GM23338 (cell line): ENCODE results near the gene EVC. TPM values are rescaled to one million over a fixed set of nuclear protein-coding genes. Genes with fewer than 3 reads are reported as not detected.

Source experiments
- ATAC-seq: fragments of 200-7000 bp; cut with Tn5 transposase; 3 replicates; pipeline ENCODE4 v1.9.1; 2020
- DNase-seq: peaks from one replicate; pipeline ENCODE4 v3.0.0-alpha.2; 2015; ENCODE audit warnings: low spot score
- H2AFZ ChIP-seq: fragments of 200-600 bp; sonication (generic); 2 replicates; pipeline ENCODE4 v1.8.0; 2016; ENCODE audit warnings: antibody characterized with exemption, mild to moderate bottlenecking, moderate library complexity
- H3F3A ChIP-seq: fragments of 200-600 bp; sonication (generic); replicated peaks from 2 replicates; pipeline ENCODE4 v1.8.0; 2017; ENCODE audit warnings: antibody characterized with exemption, mixed run types, low read depth
- H3K27ac ChIP-seq: fragments of 200-600 bp; sonication (generic); 2 replicates; pipeline ENCODE4 v1.6.1; 2016; ENCODE audit warnings: low read depth
- H3K27me3 ChIP-seq: fragments of 200-600 bp; sonication (generic); 2 replicates; pipeline ENCODE4 v1.8.0; 2016; ENCODE audit warnings: mild to moderate bottlenecking, mixed run types, moderate library complexity; ENCODE audit not compliant: insufficient read depth
- H3K36me3 ChIP-seq: fragments of 200-600 bp; sonication (generic); 2 replicates; pipeline ENCODE4 v1.8.0; 2016; ENCODE audit warnings: mild to moderate bottlenecking; ENCODE audit not compliant: insufficient read depth
- H3K4me1 ChIP-seq: fragments of 200-600 bp; sonication (generic); 2 replicates; pipeline ENCODE4 v1.8.0; 2016; ENCODE audit warnings: mild to moderate bottlenecking, moderate library complexity; ENCODE audit not compliant: insufficient read depth
- H3K4me2 ChIP-seq: fragments of 200-600 bp; sonication (generic); 2 replicates; pipeline ENCODE4 v1.7.1; 2017; ENCODE audit warnings: mixed run types
- H3K4me3 ChIP-seq: fragments of 200-600 bp; sonication (generic); 2 replicates; pipeline ENCODE4 v1.6.1; 2016; ENCODE audit warnings: mixed run types
- H3K79me2 ChIP-seq: fragments of 200-600 bp; sonication (generic); replicated peaks from 2 replicates; pipeline ENCODE4 v1.8.0; 2017; ENCODE audit warnings: mild to moderate bottlenecking; ENCODE audit not compliant: insufficient read depth
- H3K9me2 ChIP-seq: fragments of 200-600 bp; sonication (generic); 2 replicates; pipeline ENCODE4 v1.8.0; 2017; ENCODE audit not compliant: insufficient read depth
- H4K20me1 ChIP-seq: fragments of 200-600 bp; sonication (generic); replicated peaks from 2 replicates; pipeline ENCODE4 v1.8.0; 2017; ENCODE audit warnings: mild to moderate bottlenecking; ENCODE audit not compliant: insufficient read depth
- H3K27ac Mint-ChIP-seq: 2 replicates; pipeline ENCODE4 v1.8.0; 2020; ENCODE audit warnings: inconsistent platforms, mild to moderate bottlenecking, moderate library complexity, mixed read lengths
- H3K27me3 Mint-ChIP-seq: 3 replicates; pipeline ENCODE4 v1.8.0; 2022; ENCODE audit warnings: low read depth, mild to moderate bottlenecking, moderate library complexity, mixed read lengths, inconsistent platforms; ENCODE audit not compliant: insufficient read depth, poor library complexity
- H3K36me3 Mint-ChIP-seq: 3 replicates; pipeline ENCODE4 v1.8.0; 2021; ENCODE audit warnings: low read depth, mild to moderate bottlenecking, inconsistent platforms, moderate library complexity, mixed read lengths
- H3K4me1 Mint-ChIP-seq: 3 replicates; pipeline ENCODE4 v1.8.0; 2020; ENCODE audit warnings: mild to moderate bottlenecking, inconsistent platforms, mixed read lengths
- H3K4me3 Mint-ChIP-seq: 3 replicates; pipeline ENCODE4 v1.8.0; 2021; ENCODE audit warnings: moderate library complexity, mild to moderate bottlenecking, inconsistent platforms, mixed read lengths
- H3K9me3 Mint-ChIP-seq: 3 replicates; pipeline ENCODE4 v1.8.0; 2020; ENCODE audit warnings: moderate library complexity, mild to moderate bottlenecking, inconsistent platforms, mixed read lengths
- CREB1 ChIP-seq: fragments of 250-450 bp; sonication (Bioruptor Pico); IDR thresholded peaks from 2 replicates; pipeline ENCODE4 v1.5.0; 2020; ENCODE audit warnings: low read depth, mild to moderate bottlenecking, moderate library complexity
- EZH2 ChIP-seq: fragments of 200-600 bp; sonication (generic); IDR thresholded peaks from one replicate; pipeline ENCODE4 v1.8.0; 2017; ENCODE audit warnings: antibody characterized with exemption, mild to moderate bottlenecking, low read depth; ENCODE audit not compliant: unreplicated experiment
- EZH2phosphoT487 ChIP-seq: fragments of 200-600 bp; sonication (generic); IDR thresholded peaks from one replicate; pipeline ENCODE4 v1.8.1; 2018; ENCODE audit warnings: antibody characterized with exemption; ENCODE audit not compliant: unreplicated experiment
- JUNB ChIP-seq: IDR thresholded peaks from one replicate; pipeline ENCODE4 v1.6.1; 2016; ENCODE audit warnings: antibody characterized with exemption; ENCODE audit not compliant: unreplicated experiment
- NANOG ChIP-seq: IDR thresholded peaks from 2 replicates; pipeline ENCODE4 v1.6.1; 2016; ENCODE audit warnings: antibody characterized with exemption, borderline replicate concordance
- POLR2AphosphoS5 ChIP-seq: IDR thresholded peaks from 2 replicates; pipeline ENCODE4 v1.6.1; 2016; ENCODE audit warnings: antibody characterized with exemption, low read depth
- STAT1 ChIP-seq: IDR thresholded peaks from one replicate; pipeline ENCODE4 v1.6.1; 2016; ENCODE audit warnings: antibody characterized with exemption; ENCODE audit not compliant: unreplicated experiment
- ZNF114 ChIP-seq: fragments of 250-450 bp; sonication (Bioruptor Pico); IDR thresholded peaks from 2 replicates; pipeline ENCODE4 v1.5.0; 2020; ENCODE audit warnings: mild to moderate bottlenecking, moderate library complexity
- ZNF331 ChIP-seq: fragments of 250-450 bp; sonication (Bioruptor Pico); IDR thresholded peaks from 2 replicates; pipeline ENCODE4 v1.5.0; 2020; ENCODE audit warnings: low read depth, mild to moderate bottlenecking, moderate library complexity
- polyA plus RNA-seq: library from polyadenylated mRNA; unstranded; fragments of >200 nt; fragmentation: Nextera tagmentation; extraction: Ambion mirVana; gene quantifications from 2 replicates; pipeline ENCODE4 v1.2.1, GENCODE V29; 2016
- total RNA-seq: library from RNA; depleted of rRNA; stranded (reverse); fragments of >200 nt; shearing (Covaris generic); gene quantifications from 2 replicates; pipeline ENCODE4 v1.2.3, GENCODE V29; 2014
- TF ChIP-seq, protein P1 (sequence below): fragments of 250-450 bp; sonication (Bioruptor Pico); IDR thresholded peaks from 2 replicates; pipeline ENCODE4 v1.5.0; 2020; ENCODE audit warnings: mild to moderate bottlenecking, moderate library complexity
- TF ChIP-seq, protein P2 (sequence below), 2 experiments: fragments of 200-600 bp in 1 of 2; sonication (generic) in 1 of 2; conservative IDR thresholded peaks; 2 replicates each; pipeline versions ENCODE4 v1.5.1 to v1.6.1; 2016 to 2017; ENCODE audit warnings: antibody characterized with exemption in 2 of 2, low read depth in 2 of 2, mild to moderate bottlenecking in 2 of 2, moderate library complexity in 1 of 2
- TF ChIP-seq, protein P3 (sequence below): IDR thresholded peaks from one replicate; pipeline ENCODE4 v1.6.1; 2018; ENCODE audit warnings: antibody characterized with exemption; ENCODE audit not compliant: unreplicated experiment
- TF ChIP-seq, protein P4 (sequence below): IDR thresholded peaks from 2 replicates; pipeline ENCODE4 v1.6.1; 2016; ENCODE audit warnings: antibody characterized with exemption

Gene EVC
- total and polyA plus RNA-seq, 2 experiments from 2014 or later = 1.7 to 12.8 TPM

DNA sequence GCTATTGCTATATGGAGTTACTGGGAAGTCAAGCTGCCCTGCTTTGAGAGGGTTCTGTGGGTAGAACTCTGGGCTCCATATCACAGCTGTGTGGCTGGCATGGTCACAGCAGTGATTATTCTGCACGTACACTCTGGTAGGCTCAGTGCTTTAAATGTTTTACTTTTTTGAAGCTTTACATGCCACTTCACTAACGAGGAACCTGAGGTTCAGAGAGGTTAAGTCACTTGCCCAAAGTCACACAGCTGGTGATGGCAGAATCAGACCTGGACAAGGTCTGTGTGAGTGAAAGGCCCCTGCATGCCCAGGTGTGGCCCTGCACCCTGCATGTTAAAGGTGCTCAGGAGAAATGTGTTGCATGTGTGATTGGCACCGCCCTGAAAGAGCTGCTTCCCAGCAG, 24.5 kb downstream of the EVC start:
- Histone ChIP-seq H3K36me3 (no peaks in the 10 kb centered on the region), H4K20me1 (no peaks in the 10 kb centered on the region), H3K79me2 (no peaks in the 10 kb centered on the region), H3K4me1 (no peaks in the 10 kb centered on the region), H3K27ac (no peak overlapping the region), H3K9me2 (no peaks in the 10 kb centered on the region), H3K4me2 (no peak overlapping the region), H3K27me3 (no peaks in the 10 kb centered on the region), H3F3A (no peaks in the 10 kb centered on the region), H2AFZ (no peak overlapping the region), H3K4me3 (no peak overlapping the region)
- peaks cover 4% of the 10 kb centered on the region for H3K27me3 Mint-ChIP-seq
- no peaks in the 10 kb centered on the region for H3K9me3 Mint-ChIP-seq
- no peak overlapping the region for H3K27ac Mint-ChIP-seq
- TF ChIP-seq JUNB = no peak
- TF ChIP-seq, protein P1, sequence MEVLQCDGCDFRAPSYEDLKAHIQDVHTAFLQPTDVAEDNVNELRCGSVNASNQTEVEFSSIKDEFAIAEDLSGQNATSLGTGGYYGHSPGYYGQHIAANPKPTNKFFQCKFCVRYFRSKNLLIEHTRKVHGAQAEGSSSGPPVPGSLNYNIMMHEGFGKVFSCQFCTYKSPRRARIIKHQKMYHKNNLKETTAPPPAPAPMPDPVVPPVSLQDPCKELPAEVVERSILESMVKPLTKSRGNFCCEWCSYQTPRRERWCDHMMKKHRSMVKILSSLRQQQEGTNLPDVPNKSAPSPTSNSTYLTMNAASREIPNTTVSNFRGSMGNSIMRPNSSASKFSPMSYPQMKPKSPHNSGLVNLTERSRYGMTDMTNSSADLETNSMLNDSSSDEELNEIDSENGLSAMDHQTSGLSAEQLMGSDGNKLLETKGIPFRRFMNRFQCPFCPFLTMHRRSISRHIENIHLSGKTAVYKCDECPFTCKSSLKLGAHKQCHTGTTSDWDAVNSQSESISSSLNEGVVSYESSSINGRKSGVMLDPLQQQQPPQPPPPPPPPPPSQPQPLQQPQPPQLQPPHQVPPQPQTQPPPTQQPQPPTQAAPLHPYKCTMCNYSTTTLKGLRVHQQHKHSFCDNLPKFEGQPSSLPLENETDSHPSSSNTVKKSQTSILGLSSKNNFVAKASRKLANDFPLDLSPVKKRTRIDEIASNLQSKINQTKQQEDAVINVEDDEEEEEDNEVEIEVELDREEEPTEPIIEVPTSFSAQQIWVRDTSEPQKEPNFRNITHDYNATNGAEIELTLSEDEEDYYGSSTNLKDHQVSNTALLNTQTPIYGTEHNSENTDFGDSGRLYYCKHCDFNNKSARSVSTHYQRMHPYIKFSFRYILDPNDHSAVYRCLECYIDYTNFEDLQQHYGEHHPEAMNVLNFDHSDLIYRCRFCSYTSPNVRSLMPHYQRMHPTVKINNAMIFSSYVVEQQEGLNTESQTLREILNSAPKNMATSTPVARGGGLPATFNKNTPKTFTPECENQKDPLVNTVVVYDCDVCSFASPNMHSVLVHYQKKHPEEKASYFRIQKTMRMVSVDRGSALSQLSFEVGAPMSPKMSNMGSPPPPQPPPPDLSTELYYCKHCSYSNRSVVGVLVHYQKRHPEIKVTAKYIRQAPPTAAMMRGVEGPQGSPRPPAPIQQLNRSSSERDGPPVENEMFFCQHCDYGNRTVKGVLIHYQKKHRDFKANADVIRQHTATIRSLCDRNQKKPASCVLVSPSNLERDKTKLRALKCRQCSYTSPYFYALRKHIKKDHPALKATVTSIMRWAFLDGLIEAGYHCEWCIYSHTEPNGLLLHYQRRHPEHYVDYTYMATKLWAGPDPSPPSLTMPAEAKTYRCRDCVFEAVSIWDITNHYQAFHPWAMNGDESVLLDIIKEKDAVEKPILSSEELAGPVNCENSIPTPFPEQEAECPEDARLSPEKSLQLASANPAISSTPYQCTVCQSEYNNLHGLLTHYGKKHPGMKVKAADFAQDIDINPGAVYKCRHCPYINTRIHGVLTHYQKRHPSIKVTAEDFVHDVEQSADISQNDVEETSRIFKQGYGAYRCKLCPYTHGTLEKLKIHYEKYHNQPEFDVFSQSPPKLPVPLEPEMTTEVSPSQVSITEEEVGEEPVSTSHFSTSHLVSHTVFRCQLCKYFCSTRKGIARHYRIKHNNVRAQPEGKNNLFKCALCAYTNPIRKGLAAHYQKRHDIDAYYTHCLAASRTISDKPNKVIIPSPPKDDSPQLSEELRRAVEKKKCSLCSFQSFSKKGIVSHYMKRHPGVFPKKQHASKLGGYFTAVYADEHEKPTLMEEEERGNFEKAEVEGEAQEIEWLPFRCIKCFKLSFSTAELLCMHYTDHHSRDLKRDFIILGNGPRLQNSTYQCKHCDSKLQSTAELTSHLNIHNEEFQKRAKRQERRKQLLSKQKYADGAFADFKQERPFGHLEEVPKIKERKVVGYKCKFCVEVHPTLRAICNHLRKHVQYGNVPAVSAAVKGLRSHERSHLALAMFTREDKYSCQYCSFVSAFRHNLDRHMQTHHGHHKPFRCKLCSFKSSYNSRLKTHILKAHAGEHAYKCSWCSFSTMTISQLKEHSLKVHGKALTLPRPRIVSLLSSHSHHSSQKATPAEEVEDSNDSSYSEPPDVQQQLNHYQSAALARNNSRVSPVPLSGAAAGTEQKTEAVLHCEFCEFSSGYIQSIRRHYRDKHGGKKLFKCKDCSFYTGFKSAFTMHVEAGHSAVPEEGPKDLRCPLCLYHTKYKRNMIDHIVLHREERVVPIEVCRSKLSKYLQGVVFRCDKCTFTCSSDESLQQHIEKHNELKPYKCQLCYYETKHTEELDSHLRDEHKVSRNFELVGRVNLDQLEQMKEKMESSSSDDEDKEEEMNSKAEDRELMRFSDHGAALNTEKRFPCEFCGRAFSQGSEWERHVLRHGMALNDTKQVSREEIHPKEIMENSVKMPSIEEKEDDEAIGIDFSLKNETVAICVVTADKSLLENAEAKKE (CRISPR knock-in tag) = no peak
- TF ChIP-seq EZH2phosphoT487 = no peak
- TF ChIP-seq POLR2AphosphoS5 = no peak
- TF ChIP-seq STAT1 = no peak
- no peak for TF ChIP-seq ZNF331 (CRISPR knock-in tag)
- TF ChIP-seq, protein P2, sequence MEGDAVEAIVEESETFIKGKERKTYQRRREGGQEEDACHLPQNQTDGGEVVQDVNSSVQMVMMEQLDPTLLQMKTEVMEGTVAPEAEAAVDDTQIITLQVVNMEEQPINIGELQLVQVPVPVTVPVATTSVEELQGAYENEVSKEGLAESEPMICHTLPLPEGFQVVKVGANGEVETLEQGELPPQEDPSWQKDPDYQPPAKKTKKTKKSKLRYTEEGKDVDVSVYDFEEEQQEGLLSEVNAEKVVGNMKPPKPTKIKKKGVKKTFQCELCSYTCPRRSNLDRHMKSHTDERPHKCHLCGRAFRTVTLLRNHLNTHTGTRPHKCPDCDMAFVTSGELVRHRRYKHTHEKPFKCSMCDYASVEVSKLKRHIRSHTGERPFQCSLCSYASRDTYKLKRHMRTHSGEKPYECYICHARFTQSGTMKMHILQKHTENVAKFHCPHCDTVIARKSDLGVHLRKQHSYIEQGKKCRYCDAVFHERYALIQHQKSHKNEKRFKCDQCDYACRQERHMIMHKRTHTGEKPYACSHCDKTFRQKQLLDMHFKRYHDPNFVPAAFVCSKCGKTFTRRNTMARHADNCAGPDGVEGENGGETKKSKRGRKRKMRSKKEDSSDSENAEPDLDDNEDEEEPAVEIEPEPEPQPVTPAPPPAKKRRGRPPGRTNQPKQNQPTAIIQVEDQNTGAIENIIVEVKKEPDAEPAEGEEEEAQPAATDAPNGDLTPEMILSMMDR (conservative IDR thresholded peaks at IDR 0.05; ENCODE audit: low read depth in 2 of 2) = no peak
- TF ChIP-seq, protein P3, sequence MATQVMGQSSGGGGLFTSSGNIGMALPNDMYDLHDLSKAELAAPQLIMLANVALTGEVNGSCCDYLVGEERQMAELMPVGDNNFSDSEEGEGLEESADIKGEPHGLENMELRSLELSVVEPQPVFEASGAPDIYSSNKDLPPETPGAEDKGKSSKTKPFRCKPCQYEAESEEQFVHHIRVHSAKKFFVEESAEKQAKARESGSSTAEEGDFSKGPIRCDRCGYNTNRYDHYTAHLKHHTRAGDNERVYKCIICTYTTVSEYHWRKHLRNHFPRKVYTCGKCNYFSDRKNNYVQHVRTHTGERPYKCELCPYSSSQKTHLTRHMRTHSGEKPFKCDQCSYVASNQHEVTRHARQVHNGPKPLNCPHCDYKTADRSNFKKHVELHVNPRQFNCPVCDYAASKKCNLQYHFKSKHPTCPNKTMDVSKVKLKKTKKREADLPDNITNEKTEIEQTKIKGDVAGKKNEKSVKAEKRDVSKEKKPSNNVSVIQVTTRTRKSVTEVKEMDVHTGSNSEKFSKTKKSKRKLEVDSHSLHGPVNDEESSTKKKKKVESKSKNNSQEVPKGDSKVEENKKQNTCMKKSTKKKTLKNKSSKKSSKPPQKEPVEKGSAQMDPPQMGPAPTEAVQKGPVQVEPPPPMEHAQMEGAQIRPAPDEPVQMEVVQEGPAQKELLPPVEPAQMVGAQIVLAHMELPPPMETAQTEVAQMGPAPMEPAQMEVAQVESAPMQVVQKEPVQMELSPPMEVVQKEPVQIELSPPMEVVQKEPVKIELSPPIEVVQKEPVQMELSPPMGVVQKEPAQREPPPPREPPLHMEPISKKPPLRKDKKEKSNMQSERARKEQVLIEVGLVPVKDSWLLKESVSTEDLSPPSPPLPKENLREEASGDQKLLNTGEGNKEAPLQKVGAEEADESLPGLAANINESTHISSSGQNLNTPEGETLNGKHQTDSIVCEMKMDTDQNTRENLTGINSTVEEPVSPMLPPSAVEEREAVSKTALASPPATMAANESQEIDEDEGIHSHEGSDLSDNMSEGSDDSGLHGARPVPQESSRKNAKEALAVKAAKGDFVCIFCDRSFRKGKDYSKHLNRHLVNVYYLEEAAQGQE = no peak
- no peak for TF ChIP-seq ZNF114 (CRISPR knock-in tag)
- TF ChIP-seq NANOG = no peak
- TF ChIP-seq, protein P4, sequence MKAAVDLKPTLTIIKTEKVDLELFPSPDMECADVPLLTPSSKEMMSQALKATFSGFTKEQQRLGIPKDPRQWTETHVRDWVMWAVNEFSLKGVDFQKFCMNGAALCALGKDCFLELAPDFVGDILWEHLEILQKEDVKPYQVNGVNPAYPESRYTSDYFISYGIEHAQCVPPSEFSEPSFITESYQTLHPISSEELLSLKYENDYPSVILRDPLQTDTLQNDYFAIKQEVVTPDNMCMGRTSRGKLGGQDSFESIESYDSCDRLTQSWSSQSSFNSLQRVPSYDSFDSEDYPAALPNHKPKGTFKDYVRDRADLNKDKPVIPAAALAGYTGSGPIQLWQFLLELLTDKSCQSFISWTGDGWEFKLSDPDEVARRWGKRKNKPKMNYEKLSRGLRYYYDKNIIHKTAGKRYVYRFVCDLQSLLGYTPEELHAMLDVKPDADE = no peak
- TF ChIP-seq CREB1 (CRISPR knock-in tag) = no peak
- no peak for TF ChIP-seq EZH2
- peaks cover 21% of the 10 kb centered on the region for H3K36me3 Mint-ChIP-seq
- H3K4me1 Mint-ChIP-seq = peaks cover 5% of the 10 kb centered on the region; the same call in 2 of the 3 replicates
- H3K4me3 Mint-ChIP-seq = no peak overlapping the region
- ATAC-seq (no peak), DNase-seq (no peak)
